Ureter (tissue), 1 donor: ENCODE data around the gene SH3RF3. TPM values are rescaled to one million over a fixed set of nuclear protein-coding genes. Genes with fewer than 3 reads are reported as not detected.

Experiments
- DNase-seq: peaks from one replicate; pipeline ENCODE4 v3.0.0-alpha.2; 2020; ENCODE audit warnings: low spot score
- total RNA-seq: library from RNA; stranded (reverse); gene quantifications from one replicate; pipeline ENCODE4 v1.2.4, GENCODE V29; 2023
- donor health status: DM: yes; HTN: yes; CAD: no.

SH3RF3 gene
- total RNA-seq, 1 donor from 2014 or later, result 8.0 TPM

DNA sequence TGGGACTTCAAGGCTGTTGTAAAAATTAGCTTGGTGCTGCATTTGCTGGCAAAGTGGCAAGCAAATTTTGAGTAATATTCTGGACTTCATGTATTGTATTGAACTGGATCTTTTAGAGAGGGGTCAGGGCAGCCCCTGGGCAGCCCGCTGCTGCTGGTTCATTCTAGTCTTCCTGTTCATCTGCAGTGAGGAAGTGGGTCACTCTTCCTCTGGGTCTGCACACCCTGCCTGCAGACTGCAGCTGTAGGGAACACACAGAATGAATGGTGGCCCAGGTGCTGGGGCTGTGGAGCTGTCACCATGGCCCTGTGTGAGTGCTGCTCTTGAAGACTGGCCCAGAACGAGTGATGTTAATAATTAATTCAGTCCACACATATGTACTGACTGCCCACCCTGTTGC is 9.4 kb downstream of the SH3RF3 start:
- no peak for DNase-seq

DNA sequence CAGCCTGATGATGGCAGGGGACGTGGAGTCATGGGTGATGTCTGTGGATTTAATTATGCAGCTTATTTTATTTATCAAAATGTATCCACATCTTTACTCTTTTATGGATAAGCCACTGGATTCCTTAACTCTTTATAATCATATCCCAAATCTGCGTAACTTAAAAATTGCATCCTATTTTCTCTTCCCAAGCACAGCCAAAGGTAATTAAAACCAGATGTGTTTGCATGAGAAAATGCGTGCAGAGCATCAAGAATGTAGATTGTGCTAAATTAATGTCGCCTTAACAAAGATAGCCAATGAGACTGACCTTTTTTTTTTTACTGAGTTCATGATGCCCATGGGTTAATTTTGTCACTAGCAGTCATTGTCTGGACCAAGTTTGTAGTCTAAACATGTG is 10.0 kb downstream of the SH3RF3 start:
- no peak for DNase-seq

DNA sequence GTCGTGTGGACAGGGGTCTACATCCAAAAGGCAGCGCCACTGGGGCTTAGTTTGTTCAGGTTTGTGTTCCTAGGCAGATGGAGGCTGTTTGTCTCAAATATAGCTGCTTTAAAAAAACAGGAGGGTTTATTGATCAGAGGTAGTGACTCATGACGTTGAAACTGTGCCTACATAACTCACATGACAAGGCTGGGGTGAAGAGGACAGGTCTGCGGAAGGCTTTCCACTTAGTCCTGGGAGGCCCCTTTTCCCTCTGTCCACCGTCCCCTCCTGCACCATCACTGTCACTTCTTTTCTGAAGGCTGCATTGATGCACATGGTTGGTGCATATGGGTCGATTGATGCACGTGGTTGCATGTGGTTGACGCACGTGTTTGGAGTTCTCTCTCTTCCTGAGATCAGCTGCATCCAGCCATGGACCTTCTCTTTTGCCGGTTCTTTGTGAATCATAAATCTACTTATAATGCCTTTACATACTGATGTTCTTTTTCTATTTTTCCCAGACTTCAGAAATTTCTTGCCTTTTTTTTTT is 10.9 kb downstream of the SH3RF3 start:
- no peak for DNase-seq

DNA sequence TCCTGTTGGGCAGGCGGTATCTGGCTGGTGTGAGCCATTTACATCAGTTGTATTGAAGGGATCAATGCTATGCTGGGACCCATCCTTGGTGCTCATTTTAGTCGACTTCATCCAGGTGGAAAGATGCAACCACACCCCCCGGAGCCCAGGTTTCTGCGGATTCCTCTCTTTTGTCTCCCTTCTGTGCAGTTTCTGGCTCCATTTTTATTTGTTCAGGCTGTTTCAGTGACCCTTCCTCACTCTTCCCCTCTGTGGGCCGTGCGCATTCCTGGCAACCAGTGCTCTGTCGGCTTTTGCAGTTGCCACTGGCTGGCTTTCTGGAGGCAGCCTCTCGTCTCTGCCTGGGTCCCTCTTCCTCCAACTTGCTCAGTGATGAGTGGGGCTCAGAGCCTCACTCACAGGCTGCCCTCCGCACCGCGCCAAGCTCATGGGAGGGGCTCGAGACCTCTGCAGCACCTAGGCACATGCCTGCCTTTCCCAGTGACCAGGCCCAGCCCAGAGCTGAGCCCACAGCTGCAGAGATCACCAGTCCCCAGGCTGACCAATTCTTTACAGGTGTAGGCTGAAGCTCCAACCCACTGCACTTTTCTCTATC is 12.1 kb downstream of the SH3RF3 start:
- no peak for DNase-seq

DNA sequence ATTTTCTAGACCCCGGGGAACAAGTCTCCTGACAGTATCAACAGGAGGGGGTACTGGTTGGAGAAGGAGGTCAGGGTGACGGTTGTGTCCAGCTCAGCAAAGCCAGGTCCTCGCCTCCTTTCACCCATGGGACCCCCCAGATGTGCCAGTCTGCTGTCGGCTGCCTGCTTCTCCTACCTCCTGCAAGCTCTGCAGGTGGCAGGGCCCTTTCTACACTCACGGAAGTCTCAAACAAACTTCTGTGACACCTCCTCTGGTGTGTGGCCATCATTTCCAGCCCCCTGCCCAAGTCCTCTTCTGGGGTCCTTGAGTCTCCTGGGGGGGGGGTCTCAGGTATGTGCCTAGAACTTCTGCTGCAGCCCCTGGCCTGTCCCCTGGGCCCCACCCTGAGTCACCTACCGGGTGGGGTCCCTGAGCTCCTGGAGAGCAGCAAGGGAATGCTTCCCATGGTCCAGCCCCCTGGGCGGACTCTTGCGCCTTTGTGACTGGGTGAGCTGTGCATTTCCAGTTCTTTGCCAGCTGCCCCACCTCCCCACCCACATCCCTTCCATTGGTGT is 12.8 kb downstream of the SH3RF3 start:
- no peak for DNase-seq

DNA sequence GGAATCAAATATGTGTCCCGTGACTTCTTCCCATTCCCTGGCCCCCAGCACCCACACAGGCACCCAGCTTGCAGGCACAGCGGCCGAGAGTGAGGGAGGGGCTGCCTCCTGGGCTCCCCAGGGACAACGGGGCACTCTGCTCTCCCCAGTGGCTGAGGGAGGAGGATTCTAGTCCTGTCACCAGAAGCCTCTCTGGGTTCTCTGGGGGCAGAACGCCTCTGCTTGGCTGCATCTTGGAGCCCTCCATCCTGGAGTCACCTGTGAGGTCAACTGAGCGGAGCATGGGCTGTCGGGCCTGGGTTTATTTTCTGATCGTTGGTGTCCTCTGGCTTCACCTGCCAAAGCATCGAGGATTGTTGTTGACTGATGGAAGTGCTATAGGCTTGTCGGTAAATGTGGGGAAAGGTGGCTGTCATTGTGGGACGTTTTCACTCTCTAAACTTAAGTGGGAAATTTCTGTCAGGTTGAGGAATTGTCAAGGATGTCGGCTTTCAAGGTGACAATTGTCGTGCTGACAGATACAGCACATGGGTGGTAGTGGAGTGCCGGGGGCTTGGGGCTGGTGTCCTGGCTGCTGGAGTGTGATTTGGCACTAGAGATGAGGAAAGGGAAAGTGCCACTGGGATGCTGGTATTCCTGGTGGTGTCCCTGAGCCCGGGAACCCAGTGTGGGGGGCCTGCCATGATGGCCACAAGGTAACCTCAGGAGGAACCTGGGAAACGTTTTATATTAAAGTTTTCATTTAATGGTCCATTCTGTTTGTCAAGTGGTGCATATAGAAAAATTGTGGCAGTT is 13.6 kb downstream of the SH3RF3 start:
- no peak for DNase-seq

DNA sequence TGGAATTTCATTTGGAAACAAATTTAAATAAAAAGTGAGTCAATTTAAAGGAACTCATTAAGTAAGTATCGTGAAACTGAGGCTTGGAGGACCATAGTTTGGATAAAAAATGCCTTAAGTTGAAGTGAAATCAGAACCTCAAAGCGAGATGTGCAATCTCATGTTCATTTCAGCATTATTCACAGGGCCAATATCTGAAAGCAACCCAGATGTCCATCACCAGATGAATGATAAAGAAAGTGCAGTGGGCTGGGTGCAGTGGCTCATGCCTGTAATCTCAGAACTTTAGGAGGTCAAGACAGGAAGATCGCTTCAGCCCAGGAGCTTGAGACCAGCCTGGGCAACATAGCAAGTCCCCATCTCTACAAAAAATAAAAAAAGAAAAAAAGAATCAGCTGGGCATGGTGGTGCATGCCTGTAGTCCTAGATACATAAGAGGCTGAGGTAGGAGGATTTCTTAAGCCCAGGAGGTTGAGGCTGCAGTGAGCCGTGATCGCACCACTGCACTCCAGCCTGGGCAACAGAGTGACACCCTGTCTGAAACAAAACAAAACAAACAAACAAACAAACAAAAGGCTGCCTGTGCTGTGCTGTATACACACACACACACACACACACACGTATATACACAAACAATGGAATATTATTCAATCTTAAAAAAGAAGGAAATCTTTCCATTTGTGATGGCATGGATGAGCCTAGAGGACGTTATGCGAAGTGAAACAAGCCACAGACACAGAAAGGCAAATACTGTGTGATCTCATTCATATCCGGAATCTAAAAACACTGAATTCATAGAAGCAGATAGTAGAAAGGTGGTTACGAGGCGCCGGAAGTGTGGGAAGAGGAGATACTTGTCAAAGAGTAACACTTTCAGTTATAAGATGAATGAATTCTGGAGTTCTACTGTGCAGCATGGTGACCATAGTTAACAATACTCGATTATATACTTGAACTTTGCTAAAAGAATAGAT is 14.5 kb downstream of the SH3RF3 start:
- DNase-seq, result no peak

DNA sequence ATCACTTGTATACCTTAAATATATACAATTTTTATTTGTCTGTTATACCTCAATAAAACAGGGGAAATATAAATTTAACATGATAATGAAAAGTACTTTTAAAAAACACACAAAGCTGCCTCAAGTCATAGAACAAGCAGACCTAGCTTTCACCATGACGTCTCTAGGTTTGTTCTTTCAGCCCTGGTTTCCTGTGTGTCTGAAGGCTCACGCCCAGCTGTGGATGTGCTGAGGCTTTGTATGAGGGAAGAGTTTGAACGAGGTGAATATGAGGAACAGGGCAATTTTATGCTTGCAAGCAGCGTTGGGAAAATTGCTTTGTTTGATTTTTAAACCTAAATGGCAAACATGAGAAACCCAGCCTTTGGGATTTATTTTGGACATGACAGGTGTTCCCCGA is 15.3 kb downstream of the SH3RF3 start:
- no peak for DNase-seq

DNA sequence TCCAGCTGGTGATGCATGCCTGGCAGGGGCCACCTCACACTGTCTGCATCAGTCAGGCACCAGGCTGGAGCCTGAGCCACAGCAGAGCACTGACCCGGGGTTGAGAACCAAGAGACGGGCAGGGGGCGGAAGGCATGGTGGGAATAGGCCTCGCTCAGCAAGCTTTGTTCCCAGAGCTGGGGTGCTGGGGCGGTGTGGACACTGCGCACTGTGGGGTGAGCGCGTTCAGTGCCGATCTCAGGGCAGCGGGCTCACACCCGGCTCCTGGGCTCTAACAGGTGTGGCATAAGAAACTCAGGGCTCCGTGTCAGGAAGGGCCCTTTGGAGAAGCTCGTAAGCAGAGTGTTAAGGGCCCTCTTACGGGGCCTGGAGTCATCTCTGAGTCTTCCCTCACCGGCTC is 15.7 kb downstream of the SH3RF3 start:
- DNase-seq, result no peak

DNA sequence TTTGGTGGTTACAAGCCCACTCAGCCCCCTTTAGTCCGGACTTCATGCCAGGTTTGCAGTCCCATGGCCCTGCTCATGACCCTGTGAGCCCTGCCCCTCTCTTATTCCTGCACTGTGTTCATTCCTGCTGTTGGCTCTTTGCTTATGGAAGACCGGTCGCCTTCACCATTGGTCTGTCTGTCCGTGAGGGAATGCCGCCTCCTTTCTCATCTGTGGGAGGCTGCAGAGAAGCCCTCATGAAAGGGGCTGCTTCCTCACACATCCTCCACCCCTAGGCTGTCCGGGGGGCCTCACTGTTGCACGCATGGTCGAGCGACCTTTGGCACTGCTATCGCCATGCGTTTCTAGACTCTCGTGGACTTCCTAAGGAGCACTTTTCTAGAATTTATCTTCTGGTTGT is 16.3 kb downstream of the SH3RF3 start:
- no peak for DNase-seq

DNA sequence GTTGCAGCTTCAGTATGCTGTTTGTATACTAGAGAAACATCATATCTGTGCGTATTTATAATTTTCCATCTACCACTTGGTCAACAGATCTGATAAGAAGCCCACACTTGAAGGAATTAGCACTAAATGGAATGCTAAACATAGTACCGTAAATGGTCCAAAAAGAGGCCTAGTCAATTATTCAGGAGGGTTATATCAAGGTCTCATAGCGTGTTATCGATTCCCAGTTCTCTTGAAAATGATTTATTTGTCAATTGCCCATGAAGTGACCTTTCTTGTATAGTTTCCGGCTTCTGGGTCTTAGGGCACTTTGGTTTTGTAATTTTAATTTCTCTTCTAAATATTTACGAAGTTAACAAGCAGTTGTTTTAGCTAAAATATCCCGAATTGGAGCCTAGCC is 18.4 kb downstream of the SH3RF3 start:
- DNase-seq, result no peak

DNA sequence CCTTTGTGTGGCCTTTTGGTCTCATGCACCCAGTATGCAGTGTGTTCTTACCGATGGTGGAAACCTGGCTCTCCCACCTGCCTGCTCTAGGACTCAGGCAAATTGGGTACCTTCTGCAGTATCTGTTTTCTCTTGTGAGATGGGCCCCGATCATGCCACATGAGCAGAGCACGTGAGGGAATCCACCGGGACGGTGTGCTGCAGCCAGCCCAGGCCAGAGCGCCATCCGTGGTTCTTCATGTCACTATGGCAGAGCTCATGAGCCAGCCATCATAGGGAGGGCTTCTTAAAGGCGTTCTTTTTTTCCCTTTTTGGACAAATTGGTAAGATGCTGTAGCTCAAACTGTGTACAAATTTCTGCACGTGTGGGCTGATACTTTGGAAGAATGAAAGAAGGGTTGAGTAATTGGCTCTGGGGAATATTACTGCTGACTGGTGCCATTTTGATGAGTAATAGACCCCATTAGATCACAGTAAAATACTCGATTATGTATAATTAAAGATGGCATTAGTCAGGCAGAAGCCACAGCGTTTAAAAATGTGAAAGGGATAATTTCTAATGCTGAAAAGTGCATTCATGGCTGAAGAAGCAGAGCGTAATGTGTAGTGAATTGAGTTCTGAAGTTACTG is 19.2 kb downstream of the SH3RF3 start:
- no peak for DNase-seq

DNA sequence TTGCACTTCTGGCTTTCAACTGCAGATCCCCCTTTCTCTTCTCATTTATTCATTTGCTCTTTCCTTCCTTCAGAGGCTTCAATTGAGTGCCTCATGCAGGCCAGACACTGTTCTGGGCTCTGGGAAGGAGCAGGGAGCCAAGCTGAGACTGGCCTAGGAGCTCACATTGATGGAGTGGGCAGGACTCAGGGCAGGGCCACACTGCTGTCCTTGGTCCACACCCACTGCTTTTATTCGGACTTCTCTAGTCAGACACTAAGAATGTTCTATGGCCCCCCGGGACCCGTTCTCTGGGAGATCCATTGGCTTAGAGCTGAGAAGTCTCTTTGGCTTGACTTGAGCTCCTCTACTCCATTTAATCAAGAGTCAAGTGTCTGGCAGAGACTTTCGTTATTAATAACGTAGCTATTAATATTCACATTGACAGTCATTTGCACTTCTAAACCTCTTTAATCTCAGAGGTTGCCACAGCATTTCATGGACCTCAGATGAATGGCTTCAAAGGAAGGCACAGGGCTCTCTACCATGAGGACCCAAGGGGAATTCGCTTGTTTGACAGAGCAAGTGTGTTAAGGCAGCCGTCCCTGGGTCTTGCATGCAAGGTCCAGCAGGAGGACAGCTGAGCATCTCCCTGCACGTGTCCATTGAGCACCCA is 20.1 kb downstream of the SH3RF3 start:
- DNase-seq, result no peak

DNA sequence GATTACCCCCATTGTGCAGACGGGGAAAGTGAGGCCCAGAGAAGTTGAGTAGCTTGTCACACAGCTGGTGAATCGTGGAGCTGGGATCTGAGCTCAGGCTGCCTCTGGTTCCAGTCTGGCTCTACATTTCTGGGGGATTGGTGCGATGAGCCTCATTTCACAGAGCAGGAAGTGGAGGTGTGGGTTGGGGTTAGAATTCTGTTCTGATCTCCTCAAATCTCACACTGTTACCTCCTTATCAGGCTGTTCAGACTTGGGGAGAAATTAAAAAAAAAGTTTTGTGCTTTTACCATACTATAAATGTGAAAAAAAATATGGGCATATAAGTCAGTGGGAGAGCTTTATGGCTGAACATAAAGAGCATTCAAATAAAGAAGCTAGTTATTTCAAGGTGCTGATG is 21.6 kb downstream of the SH3RF3 start:
- DNase-seq, result no peak

DNA sequence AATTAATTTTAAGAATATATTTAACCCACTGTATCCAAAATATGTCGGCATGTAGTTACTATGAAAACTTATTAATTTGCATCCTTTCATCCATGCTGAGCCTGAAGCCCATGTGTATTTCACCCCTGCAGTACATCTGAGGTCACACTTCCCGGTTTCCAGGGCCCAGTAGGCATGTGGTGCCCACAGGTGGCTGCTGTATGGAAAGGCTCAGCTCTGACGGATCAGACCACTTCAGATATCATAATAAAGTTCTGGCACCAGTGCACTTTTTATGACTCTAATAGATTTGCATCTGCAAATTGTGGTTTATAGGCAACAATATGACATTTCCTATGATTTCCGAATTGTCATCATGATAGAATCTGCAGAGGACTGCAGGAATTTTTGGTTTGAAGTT is 22.5 kb downstream of the SH3RF3 start:
- DNase-seq, result no peak

DNA sequence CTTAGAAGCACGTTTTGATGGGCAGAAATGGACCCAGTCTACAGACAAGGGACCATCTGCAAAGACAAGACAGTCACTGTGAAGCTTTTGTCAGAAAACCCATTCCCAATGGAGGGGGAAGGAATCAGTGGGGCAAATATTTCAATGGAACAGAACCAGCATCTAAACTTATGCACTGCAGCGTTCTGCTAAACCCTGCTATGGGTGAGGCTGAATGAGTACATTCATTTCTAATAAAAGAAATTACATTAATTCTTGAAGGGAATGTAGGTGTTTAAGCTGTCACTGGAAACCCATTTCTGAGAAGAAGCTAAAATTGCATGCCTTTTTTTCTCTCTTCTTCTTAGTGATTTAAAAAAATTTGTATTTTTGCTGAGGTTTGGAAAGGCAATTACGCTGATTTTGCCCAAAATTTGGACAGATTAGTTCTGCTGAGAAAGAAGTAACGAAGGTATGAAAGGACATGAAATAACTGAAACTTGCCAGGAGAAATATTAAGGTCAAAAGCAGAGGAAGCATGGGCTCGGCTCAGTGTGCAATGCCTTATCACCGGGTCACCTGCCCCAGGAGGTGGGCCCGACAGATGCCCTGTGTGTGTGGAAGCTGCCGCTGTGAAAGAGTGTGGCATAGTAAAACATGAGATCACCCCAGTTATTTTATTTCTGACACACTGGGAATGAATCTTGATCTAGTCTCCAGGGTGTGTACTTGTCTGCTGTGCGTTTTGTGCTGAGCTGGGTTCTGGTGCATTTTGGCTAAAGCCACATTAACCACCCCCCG is 24.2 kb downstream of the SH3RF3 start:
- no peak for DNase-seq

DNA sequence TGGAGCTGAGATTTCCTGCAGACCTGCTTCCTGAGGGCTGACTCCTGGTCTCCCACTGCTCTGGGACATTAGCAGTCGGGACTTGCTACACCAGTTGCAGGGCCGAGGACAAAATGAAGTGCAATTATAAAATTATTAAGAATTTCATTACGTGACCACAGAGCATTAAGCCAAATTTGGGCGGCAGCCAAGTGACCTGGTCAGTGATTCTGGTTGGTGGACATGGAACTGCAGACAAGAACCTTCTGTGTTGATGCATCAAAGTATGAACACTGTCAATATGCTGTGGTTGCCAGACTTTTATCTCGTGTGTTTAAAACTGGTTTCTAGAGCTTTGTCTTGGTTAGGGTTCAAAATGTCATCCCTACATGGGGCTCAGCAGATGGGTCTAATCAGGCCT is 24.8 kb downstream of the SH3RF3 start:
- no peak for DNase-seq

DNA sequence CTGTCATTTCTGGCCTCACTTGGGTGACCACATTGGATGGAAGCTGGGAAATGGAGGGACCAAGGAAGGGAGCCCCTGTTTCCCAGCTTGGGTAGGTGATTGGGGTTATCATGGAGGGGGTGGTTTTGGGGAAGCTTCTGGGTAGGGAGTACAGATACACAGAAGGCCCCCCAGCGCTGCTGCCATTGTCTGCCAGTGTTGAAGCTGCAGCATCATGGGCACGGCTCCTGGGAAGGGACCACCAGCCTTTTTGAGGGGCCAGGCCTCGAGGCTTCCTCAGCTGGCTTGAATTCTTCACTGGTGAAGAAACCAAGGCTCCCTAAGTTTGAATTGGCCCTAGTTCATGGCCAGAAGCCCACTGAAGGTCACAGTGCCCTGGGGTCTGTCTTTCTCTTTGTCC is 25.2 kb downstream of the SH3RF3 start:
- no peak for DNase-seq

DNA sequence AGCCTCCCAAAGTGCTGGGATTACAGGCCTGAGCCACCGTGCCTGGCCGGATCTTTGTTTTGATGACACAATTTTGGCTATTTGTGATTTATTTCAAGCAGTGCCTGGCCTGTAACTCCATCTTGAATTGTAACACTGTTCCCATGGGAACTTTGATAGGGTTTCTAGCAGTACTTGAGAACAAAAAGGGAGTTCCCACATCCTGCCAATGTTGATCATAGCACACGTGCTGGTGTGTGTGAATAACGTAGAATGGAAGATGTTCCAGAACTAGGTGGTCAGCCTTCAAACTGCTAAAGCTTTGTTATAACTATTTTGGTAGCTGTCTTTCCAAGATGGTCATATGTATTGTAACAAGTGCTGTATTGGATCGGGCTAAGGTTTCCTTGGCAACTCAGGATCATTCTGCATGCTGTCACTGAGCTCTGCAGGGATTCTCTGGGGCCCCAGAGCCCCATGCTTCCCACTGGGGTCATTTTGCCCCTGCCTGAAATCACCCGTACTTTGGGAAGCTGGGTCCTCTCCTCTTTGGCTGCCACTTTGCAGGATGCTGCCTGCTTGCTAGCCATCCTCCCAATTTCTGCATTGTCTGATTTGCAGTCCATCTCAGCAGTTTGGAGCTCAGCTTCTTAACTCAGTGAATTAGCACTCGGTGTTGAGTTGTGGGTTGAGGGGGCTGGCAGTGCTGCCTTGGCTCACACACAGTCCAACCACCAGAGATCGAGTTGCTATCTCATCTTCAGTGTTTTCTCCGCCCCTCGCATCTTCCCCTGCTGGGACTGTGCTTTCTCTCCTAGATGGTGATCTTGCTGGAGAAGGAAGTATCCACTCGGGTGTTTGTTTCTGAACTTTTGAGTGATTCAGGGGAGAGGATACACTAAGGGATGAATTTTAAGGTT is 26.8 kb downstream of the SH3RF3 start:
- no peak for DNase-seq
